GM12878 (cell line): ENCODE results near the gene AMT. TPM values are rescaled to one million over a fixed set of nuclear protein-coding genes. Genes with fewer than 3 reads are reported as not detected.

Experiments used
- CBFB ChIP-seq: IDR thresholded peaks from 2 replicates; pipeline ENCODE4 v1.6.1; 2016; ENCODE audit warnings: antibody characterized with exemption, low read depth
- EP300 ChIP-seq, 2 experiments: fragments of 150-350 bp in 1 of 2; IDR thresholded peaks; 2 replicates each; pipeline ENCODE4 v1.6.1; 2011 to 2012; ENCODE audit warnings: low read depth in 2 of 2, low read length in 2 of 2, borderline replicate concordance in 1 of 2, improper control_type of control experiment in 1 of 2, inconsistent platforms in 1 of 2; ENCODE audit not compliant: control insufficient read depth in 1 of 2
- FOXK2 ChIP-seq: fragments of 450-650 bp; IDR thresholded peaks from 2 replicates; pipeline ENCODE4 v1.6.1; 2017; ENCODE audit warnings: mild to moderate bottlenecking, moderate library complexity
- GABPA ChIP-seq: IDR thresholded peaks from 2 replicates; pipeline ENCODE4 v1.6.1; 2014; ENCODE audit warnings: antibody characterized with exemption, low read depth, mild to moderate bottlenecking, inconsistent platforms
- MEF2A ChIP-seq: IDR thresholded peaks from 2 replicates; pipeline ENCODE4 v1.6.1; 2011; ENCODE audit warnings: low read depth, mild to moderate bottlenecking, low read length, moderate library complexity; ENCODE audit not compliant: insufficient read depth
- MXI1 ChIP-seq: fragments of 150-350 bp; IDR thresholded peaks from 2 replicates; pipeline ENCODE4 v1.6.1; 2011; ENCODE audit warnings: low read depth, mild to moderate bottlenecking, inconsistent platforms, low read length, improper control_type of control experiment
- NFYB ChIP-seq: IDR thresholded peaks from 2 replicates; pipeline ENCODE4 v1.6.1; 2011; ENCODE audit warnings: low read depth, mild to moderate bottlenecking, low read length, improper control_type of control experiment, moderate library complexity; ENCODE audit not compliant: insufficient read depth
- NKRF ChIP-seq: fragments of 450-650 bp; conservative IDR thresholded peaks from 2 replicates; pipeline ENCODE4 v1.6.1; 2017; ENCODE audit warnings: mild to moderate bottlenecking, moderate library complexity
- PML ChIP-seq: IDR thresholded peaks from 2 replicates; pipeline ENCODE4 v1.6.1; 2012; ENCODE audit warnings: low read length, inconsistent platforms
- RELB ChIP-seq: fragments of 450-650 bp; IDR thresholded peaks from 2 replicates; pipeline ENCODE4 v1.6.1; 2017; ENCODE audit warnings: low read depth, mild to moderate bottlenecking, moderate library complexity
- SIN3A ChIP-seq: IDR thresholded peaks from 2 replicates; pipeline ENCODE4 v1.6.1; 2012; ENCODE audit warnings: low read depth, low read length, improper control_type of control experiment
- SREBF2 ChIP-seq: IDR thresholded peaks from 2 replicates; pipeline ENCODE4 v1.6.1; 2012; ENCODE audit warnings: mild to moderate bottlenecking, low read length
- TBL1XR1 ChIP-seq: IDR thresholded peaks from 2 replicates; pipeline ENCODE4 v1.6.1; 2012; ENCODE audit warnings: low read depth, low read length, improper control_type of control experiment
- TCF12 ChIP-seq: IDR thresholded peaks from 2 replicates; pipeline ENCODE4 v1.6.1; 2011; ENCODE audit warnings: low read depth, mild to moderate bottlenecking, low read length
- YBX1 ChIP-seq: fragments of 450-650 bp; IDR thresholded peaks from 2 replicates; pipeline ENCODE4 v1.6.1; 2016; ENCODE audit warnings: antibody characterized with exemption
- YY1 ChIP-seq: IDR thresholded peaks from 2 replicates; pipeline ENCODE4 v1.6.1; 2011; ENCODE audit warnings: low read depth, mild to moderate bottlenecking, low read length
- ZNF274 ChIP-seq: IDR thresholded peaks from one replicate; pipeline ENCODE4 v1.8.0; 2011; ENCODE audit not compliant: insufficient read length, insufficient read depth
- ZNF384 ChIP-seq: IDR thresholded peaks from 2 replicates; pipeline ENCODE4 v1.6.1; 2012; ENCODE audit warnings: low read depth, mild to moderate bottlenecking, low read length, improper control_type of control experiment, borderline replicate concordance
- ZZZ3 ChIP-seq: IDR thresholded peaks from 2 replicates; pipeline ENCODE4 v1.6.1; 2011; ENCODE audit warnings: low read depth; ENCODE audit not compliant: control insufficient read depth, insufficient read length
- polyA plus RNA-seq, 11 experiments: library from polyadenylated mRNA; depleted of rRNA in 4 of 11; unstranded in 6 of 11; stranded (reverse) in 5 of 11; fragments of >200 nt; fragmentation: Nextera tagmentation in 4 of 11; fragmentation: Illumina TruSeq in 1 of 11; extraction: Ambion mirVana in 4 of 11; extraction: Trizol in 1 of 11; gene quantifications; 1 replicate in 1 of 11; 2 replicates in 10 of 11; pipeline versions ENCODE4 v1.2.1 to v1.2.3, GENCODE V29; 2011 to 2016; ENCODE audit warnings: inconsistent platforms in 2 of 11, missing spikeins in 2 of 11, low read depth in 1 of 11
- total RNA-seq, 4 experiments: library from RNA; depleted of rRNA in 3 of 4; stranded (reverse); fragments of >200 nt in 3 of 4; fragmentation: Illumina TruSeq in 1 of 4; extraction: Trizol in 1 of 4; gene quantifications; 2 replicates each; pipeline versions ENCODE4 v1.2.1 to v1.2.3, GENCODE V29; 2013 to 2021
- TF ChIP-seq, protein P1 (sequence below): fragments of 450-650 bp; IDR thresholded peaks from 2 replicates; pipeline ENCODE4 v1.6.1; 2017; ENCODE audit warnings: borderline replicate concordance
- TF ChIP-seq, protein P2 (sequence below): fragments of 450-650 bp; IDR thresholded peaks from 2 replicates; pipeline ENCODE4 v1.6.1; 2018; ENCODE audit warnings: borderline replicate concordance, mild to moderate bottlenecking; ENCODE audit not compliant: partially characterized antibody
- TF ChIP-seq, protein P3 (sequence below): fragments of 450-650 bp; IDR thresholded peaks from 2 replicates; pipeline ENCODE4 v1.6.1; 2014; ENCODE audit warnings: mild to moderate bottlenecking

AMT gene
- total and polyA plus RNA-seq, 10 of the 15 experiments (the other 5 are each of a cell fraction or from before 2014, with no cell fraction given), result 0.45 to 7.2 (median 2.6) TPM

- TF ChIP-seq TCF12, result 0 out of 2 replicates have a peak, but pooled peaks have one; percentile 38
- TF ChIP-seq FOXK2, result no peak
- no peak for TF ChIP-seq TBL1XR1
- TF ChIP-seq ZZZ3, result no peak
- no peak for TF ChIP-seq ZNF384
- TF ChIP-seq ZNF274, result no peak
- TF ChIP-seq SIN3A, result no peak
- no peak for TF ChIP-seq SREBF2
- TF ChIP-seq MXI1, result peak; percentile 92
- TF ChIP-seq NFYB, result peak; percentile 89
- peak; percentile 87 for TF ChIP-seq MEF2A
- peak; percentile 54; the same call in 1 of the 2 replicates for TF ChIP-seq RELB
- no peak for TF ChIP-seq YBX1
- peak; percentile 90 for TF ChIP-seq CBFB
- TF ChIP-seq, protein P1, sequence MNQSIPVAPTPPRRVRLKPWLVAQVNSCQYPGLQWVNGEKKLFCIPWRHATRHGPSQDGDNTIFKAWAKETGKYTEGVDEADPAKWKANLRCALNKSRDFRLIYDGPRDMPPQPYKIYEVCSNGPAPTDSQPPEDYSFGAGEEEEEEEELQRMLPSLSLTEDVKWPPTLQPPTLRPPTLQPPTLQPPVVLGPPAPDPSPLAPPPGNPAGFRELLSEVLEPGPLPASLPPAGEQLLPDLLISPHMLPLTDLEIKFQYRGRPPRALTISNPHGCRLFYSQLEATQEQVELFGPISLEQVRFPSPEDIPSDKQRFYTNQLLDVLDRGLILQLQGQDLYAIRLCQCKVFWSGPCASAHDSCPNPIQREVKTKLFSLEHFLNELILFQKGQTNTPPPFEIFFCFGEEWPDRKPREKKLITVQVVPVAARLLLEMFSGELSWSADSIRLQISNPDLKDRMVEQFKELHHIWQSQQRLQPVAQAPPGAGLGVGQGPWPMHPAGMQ, result no peak
- TF ChIP-seq PML, result peak; percentile 97
- TF ChIP-seq EP300 (IDR thresholded peaks at IDR 0.05; ENCODE audit: borderline replicate concordance in 1 of 2, control insufficient read depth in 1 of 2, low read depth in 2 of 2, low read length in 2 of 2), result no peak
- TF ChIP-seq NKRF, result peak; percentile 82
- TF ChIP-seq, protein P2, sequence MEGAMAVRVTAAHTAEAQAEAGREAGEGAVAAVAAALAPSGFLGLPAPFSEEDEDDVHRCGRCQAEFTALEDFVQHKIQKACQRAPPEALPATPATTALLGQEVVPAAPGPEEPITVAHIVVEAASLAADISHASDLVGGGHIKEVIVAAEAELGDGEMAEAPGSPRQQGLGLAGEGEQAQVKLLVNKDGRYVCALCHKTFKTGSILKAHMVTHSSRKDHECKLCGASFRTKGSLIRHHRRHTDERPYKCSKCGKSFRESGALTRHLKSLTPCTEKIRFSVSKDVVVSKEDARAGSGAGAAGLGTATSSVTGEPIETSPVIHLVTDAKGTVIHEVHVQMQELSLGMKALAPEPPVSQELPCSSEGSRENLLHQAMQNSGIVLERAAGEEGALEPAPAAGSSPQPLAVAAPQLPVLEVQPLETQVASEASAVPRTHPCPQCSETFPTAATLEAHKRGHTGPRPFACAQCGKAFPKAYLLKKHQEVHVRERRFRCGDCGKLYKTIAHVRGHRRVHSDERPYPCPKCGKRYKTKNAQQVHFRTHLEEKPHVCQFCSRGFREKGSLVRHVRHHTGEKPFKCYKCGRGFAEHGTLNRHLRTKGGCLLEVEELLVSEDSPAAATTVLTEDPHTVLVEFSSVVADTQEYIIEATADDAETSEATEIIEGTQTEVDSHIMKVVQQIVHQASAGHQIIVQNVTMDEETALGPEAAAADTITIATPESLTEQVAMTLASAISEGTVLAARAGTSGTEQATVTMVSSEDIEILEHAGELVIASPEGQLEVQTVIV, result peak; percentile 49
- TF ChIP-seq YY1, result peak; percentile 95
- TF ChIP-seq, protein P3, sequence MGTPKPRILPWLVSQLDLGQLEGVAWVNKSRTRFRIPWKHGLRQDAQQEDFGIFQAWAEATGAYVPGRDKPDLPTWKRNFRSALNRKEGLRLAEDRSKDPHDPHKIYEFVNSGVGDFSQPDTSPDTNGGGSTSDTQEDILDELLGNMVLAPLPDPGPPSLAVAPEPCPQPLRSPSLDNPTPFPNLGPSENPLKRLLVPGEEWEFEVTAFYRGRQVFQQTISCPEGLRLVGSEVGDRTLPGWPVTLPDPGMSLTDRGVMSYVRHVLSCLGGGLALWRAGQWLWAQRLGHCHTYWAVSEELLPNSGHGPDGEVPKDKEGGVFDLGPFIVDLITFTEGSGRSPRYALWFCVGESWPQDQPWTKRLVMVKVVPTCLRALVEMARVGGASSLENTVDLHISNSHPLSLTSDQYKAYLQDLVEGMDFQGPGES, result no peak
- no peak for TF ChIP-seq GABPA
Measured at GRCh38 chr3:49411968-49412631, 10.2 kb downstream of the AMT start, which contains the start of the genes RHOA and TCTA (continued).
